ENCODE results near the gene SPDEF. TPM values are rescaled to one million over a fixed set of nuclear protein-coding genes. Genes with fewer than 3 reads are reported as not detected.

The SPDEF gene
- total RNA-seq, 2 experiments from 2014 or later, result 0.34 to 0.54 TPM

DNA sequence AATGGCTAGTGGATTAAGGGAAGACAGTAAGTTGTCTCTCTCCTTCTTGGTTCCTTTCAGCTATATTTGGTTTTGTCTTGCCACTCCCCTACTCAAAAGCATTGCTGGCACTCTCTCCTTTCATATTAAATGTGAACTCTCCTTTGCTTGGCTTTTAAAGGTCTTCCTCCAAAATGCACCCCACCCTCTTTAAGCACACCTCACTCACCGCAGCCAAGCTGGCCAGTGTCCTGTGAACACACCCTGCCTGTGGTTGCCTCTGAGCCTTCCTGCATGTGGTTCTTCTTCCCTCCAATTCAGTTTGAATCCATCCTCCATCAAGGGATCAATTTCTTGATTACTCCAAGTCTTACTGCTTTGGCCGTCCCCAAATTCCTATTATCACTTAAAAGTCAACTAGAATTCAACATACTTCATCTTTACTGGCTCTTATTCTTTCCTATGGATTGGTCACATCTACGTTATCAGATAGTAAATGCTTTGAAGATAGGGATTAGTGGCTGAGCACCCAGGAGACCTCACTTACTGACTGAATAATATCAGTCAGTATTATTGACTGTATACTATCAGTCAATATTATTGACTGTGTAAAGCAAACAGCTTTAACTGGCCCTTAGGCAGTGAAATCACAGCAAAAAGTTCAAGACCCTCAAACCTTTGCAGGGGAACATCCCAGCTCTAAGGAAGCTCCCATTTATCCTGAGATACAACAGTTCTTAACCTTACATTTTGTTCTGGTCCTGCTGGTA lies 41.6 kb upstream of the SPDEF start:
- peaks cover 1% of the 10 kb centered on the region for H3K4me1 ChIP-seq (ENCODE audit: insufficient read depth, low read length, poor library complexity, severe bottlenecking)
- H3K27ac ChIP-seq (ENCODE audit: low read depth, low read length, poor library complexity, severe bottlenecking), result no peak overlapping the region
- BruUV-seq (replicated peaks), result no TSS peak
- H2AFZ ChIP-seq (ENCODE audit: low read length), result no peak overlapping the region
- DNase-seq (ENCODE audit: low spot score), result no peak
- H3K4me3 ChIP-seq (ENCODE audit: low read depth, low read length, poor library complexity, severe bottlenecking), result no peak overlapping the region
- peaks cover 27% of the 10 kb centered on the region; the same call in 1 of the 2 replicates for H3K36me3 ChIP-seq (ENCODE audit: insufficient read depth, low read length)
- CTCF ChIA-PET (ENCODE audit: unreplicated experiment), result no interaction called here
- intact Hi-C loops (cut with micrococcal nuclease; ENCODE audit: unreplicated experiment), result loop anchor here (10.0 kb wide), 1 partner anchor 433 kb away; no protein-coding TSS in a partner anchor
- H3K9me3 ChIP-seq (ENCODE audit: low read length), result no peaks in the 10 kb centered on the region
- POLR2A ChIA-PET, result interaction anchor here (0.5 to 1.4 kb wide), 3 partner anchors 10 to 54 kb away, joined by 3 to 4 read pairs (median 3); no protein-coding TSS in a partner anchor
- TF ChIP-seq EZH2phosphoT487 (IDR thresholded peaks at IDR 0.05; ENCODE audit: borderline replicate concordance, low read depth, low read length), result no peak
- TF ChIP-seq, protein P1, sequence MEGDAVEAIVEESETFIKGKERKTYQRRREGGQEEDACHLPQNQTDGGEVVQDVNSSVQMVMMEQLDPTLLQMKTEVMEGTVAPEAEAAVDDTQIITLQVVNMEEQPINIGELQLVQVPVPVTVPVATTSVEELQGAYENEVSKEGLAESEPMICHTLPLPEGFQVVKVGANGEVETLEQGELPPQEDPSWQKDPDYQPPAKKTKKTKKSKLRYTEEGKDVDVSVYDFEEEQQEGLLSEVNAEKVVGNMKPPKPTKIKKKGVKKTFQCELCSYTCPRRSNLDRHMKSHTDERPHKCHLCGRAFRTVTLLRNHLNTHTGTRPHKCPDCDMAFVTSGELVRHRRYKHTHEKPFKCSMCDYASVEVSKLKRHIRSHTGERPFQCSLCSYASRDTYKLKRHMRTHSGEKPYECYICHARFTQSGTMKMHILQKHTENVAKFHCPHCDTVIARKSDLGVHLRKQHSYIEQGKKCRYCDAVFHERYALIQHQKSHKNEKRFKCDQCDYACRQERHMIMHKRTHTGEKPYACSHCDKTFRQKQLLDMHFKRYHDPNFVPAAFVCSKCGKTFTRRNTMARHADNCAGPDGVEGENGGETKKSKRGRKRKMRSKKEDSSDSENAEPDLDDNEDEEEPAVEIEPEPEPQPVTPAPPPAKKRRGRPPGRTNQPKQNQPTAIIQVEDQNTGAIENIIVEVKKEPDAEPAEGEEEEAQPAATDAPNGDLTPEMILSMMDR (conservative IDR thresholded peaks at IDR 0.05; ENCODE audit: low read length), result no peak
- H3K9me2 ChIP-seq (ENCODE audit: insufficient read depth, low read length), result no peaks in the 10 kb centered on the region
- H4K20me1 ChIP-seq (ENCODE audit: insufficient read depth, low read length), result peaks cover 4% of the 10 kb centered on the region; the same call in 1 of the 2 replicates
- H3K79me2 ChIP-seq (ENCODE audit: insufficient read depth, low read depth, low read length), result peaks cover 25% of the 10 kb centered on the region; the same call in 1 of the 2 replicates
- H3K4me2 ChIP-seq (ENCODE audit: low read length), result no peak overlapping the region

DNA sequence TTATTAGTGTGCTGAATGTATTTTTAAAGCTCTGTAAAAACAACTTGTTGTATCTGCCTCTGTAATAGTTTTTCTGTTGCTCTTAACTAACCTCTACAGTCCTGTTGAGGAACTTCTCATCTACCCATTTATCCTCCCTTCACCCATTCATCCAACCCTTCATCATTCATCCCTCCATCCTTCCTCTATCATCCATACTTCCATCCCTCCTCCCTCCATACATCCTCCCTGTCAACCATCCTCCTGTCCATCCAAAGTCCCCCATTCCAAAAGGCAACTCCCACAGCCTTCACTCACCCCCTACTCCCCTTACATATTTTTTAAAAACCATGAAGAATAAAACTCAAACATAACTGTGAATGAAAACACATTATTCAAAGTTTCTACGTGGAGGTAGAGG lies 40.7 kb upstream of the SPDEF start:
- H4K20me1 ChIP-seq (ENCODE audit: insufficient read depth, low read length), result peaks cover 4% of the 10 kb centered on the region; the same call in 1 of the 2 replicates
- peaks cover 28% of the 10 kb centered on the region; the same call in 1 of the 2 replicates for H3K79me2 ChIP-seq (ENCODE audit: insufficient read depth, low read depth, low read length)
- intact Hi-C loops (cut with micrococcal nuclease; ENCODE audit: unreplicated experiment), result loop anchor here (10.0 kb wide), 1 partner anchor 432 kb away; no protein-coding TSS in a partner anchor
- POLR2A ChIA-PET, result interaction anchor here (1.0 kb wide), 1 partner anchor 91 kb away, joined by 3 read pairs; no protein-coding TSS in a partner anchor
- no peak for DNase-seq (ENCODE audit: low spot score)
- H2AFZ ChIP-seq (ENCODE audit: low read length), result no peak overlapping the region
- H3K27ac ChIP-seq (ENCODE audit: low read depth, low read length, poor library complexity, severe bottlenecking), result no peak overlapping the region
- H3K4me1 ChIP-seq (ENCODE audit: insufficient read depth, low read length, poor library complexity, severe bottlenecking), result peaks cover 9% of the 10 kb centered on the region
- H3K36me3 ChIP-seq (ENCODE audit: insufficient read depth, low read length), result peaks cover 27% of the 10 kb centered on the region; the same call in 1 of the 2 replicates
- TF ChIP-seq EZH2phosphoT487 (IDR thresholded peaks at IDR 0.05; ENCODE audit: borderline replicate concordance, low read depth, low read length), result no peak
- TF ChIP-seq, protein P1 (conservative IDR thresholded peaks at IDR 0.05; ENCODE audit: low read length), result no peak
- H3K9me3 ChIP-seq (ENCODE audit: low read length), result no peaks in the 10 kb centered on the region
- no peak overlapping the region for H3K4me3 ChIP-seq (ENCODE audit: low read depth, low read length, poor library complexity, severe bottlenecking)
- BruUV-seq (replicated peaks), result no TSS peak
- no peak overlapping the region for H3K4me2 ChIP-seq (ENCODE audit: low read length)
- no peaks in the 10 kb centered on the region for H3K9me2 ChIP-seq (ENCODE audit: insufficient read depth, low read length)
- CTCF ChIA-PET (ENCODE audit: unreplicated experiment), result interaction anchor here (0.6 kb wide), 1 partner anchor 41 kb away, joined by 4 read pairs; the partner anchor contains the start of gene SPDEF
